CD4-positive, alpha-beta T cell treated with Interleukin-2 at 100 ng/mL for 4 hours (primary cell): ENCODE data around the gene HELZ2.
"Not testable (repeated sequence)": the region's sequence is repeated elsewhere in the genome, so short reads cannot be mapped to it uniquely, and the experiment has no call there.

Source experiments
- DNase-seq: peaks from one replicate; pipeline ENCODE4 v3.0.0-alpha.2; 2020; ENCODE audit warnings: low spot score

HELZ2 gene

DNA sequence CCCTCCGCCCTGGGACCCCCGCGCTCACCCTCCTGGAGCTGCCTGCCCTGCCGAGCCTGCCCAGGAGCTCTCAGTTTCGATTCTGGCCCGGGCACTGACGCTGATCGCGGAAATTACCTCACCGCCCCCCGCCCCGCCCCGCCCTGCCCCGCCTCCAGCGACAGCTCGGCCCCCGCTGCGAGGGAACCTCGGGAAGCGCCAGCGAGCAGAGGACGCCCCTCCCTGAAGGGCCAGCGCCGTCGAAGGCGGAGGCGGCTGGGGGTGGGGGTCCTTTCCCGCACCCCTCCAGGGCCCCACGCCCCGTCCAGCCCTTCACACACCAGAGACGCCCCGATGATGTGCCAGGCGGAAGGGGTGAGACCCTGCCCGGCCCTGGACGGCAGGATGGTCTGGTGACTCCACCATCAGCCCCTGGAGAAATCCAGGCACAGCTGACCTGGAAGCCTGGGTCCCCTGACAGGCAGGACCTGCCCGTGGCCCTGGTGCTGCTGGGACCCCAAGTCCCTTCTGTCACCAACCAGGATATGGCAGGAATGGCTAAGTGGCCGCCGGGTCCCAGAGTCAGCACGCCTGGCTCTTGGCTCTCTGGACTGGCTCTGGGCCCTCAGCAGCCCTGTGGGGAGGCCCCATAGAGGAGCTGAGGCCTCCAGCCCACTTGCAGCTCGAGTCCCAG, at the start of gene HELZ2:
Gene HELZ2, minus strand, starts transcription at position 84 of the 673 bp plus-strand sequence. CDS start 1,854 bp downstream, outside the sequence.
- DNase-seq = peak; percentile 76

DNA sequence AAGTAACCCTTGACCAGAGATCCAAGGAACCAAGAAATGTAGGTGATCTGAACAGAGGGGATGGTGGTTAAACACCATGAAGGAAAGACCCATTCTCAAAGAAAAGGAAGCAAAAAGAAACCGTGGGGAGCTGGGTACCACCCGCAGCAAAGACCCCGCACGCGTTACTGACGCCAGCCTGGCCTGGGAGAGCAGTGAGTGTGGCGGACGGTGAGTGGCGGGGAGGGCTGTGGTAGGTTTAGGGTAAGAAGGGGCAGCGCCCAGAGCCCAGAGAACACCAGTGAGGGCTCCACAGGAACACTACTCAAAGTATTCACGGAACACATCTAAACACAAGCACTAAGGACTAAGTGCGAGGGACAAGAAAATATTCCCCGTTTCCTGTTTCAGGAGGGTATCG, 48.7 kb upstream of the HELZ2 start:
- DNase-seq = no peak

- DNase-seq = no peak
Measured at GRCh38 chr20:63622096-63622495, 48.1 kb upstream of the HELZ2 start.

- no peak for DNase-seq
Measured at GRCh38 chr20:63620991-63621390, 47.0 kb upstream of the HELZ2 start.

DNA sequence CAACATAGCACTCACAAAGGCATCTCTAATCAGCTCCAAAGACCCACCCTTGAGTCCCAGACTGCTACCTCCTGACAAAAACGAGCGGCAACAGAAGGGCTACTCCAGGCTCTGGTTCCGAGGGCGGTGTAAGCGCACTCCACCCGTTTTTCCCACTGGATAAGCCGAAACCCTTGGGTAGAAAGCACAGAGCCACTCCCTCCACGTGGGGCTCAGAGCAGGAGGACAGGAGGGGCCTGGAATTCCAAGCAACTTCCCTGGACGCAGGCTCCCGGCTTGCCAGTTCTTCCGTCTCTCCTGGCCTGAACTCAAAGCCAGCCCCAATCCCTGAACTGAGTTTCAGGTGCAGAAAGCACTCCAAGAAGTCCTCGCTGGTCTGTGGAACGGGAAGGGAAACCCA, 45.5 kb upstream of the HELZ2 start:
- DNase-seq = no peak

- DNase-seq = no peak
Measured at GRCh38 chr20:63619086-63619485, 45.0 kb upstream of the HELZ2 start.

DNA sequence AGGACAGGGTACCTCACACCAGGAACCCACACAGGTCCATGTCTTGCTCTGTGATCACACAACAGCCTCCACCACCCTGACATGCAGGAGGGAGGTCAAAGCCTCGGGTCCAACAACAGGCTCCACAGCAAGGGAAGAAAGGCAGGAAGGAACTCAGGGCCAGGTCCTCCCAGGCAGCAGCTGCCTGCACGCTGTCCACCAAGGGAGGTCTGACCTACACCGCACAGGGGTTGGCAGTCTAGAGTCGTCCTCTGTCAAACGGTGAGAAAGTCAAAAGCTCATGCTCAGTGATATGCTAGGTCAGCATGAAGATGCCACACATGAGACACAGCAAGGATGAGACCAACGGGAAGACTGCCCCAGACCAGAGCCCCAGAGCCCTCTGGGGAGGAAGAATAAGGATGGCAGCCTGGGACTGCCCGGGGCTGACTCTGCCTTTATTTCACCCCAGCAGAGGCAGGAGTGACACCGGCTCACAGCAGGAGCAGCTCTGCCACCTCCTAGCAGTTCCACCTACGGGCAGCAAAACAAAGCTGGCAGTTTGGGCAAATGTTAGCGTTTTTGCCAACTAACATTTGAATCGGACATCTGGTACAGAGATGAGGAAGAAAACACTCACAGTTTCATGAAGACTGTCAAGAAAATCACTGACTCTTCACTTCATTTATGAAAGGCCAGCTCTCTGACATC, 44.4 kb upstream of the HELZ2 start:
- DNase-seq = no peak

DNA sequence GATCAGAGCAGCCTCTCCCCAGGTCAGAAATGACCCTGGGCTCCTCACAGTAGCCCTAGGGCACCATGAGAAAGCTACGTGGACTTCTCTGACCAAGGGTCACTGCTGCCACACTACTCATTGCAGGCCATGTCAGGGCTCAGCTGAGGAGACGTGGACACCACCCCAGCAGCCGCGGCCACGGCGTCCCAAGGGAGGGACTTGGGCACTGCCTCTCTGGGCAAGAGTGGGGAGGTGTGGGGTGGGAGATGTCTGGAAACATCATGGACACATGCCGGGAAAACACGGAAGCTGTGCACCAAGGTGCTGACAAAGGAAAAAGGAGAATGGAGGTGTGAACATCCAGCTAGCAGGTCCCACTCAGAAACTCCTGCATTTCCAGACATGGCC, 43.8 kb upstream of the HELZ2 start:
- DNase-seq = no peak

- no peak for DNase-seq
Measured at GRCh38 chr20:63617092-63617875, 43.2 kb upstream of the HELZ2 start.

GRCh38 chr20:63613863-63614594, 40.0 kb upstream of the HELZ2 start:
- DNase-seq = not testable (repeated sequence)

- no peak for DNase-seq
Measured at GRCh38 chr20:63612276-63612931, 38.4 kb upstream of the HELZ2 start.

DNA sequence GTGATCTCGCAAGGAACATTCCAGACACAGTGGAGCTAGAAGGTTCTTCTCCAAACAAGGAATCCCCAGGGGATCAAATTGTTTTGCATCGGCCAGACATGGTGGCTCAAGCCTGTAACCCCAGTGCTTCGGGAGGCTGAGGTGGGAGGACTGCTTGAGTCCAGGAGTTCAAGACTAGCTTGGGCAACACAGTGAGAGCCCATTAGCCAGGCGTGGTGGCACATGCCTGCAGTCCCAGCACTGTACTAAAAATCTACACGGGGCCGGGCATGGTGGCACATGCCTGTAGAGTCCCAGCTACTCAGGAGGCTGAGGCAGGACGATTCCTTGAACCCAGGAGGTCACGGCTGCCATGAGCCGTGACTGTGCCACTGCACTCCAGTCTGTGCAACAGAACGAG, 37.6 kb upstream of the HELZ2 start:
- DNase-seq = no peak

- no peak for DNase-seq
Measured at GRCh38 chr20:63610581-63611435, 36.8 kb upstream of the HELZ2 start.

- DNase-seq = no peak
Measured at GRCh38 chr20:63606686-63607085, 32.6 kb upstream of the HELZ2 start.

DNA sequence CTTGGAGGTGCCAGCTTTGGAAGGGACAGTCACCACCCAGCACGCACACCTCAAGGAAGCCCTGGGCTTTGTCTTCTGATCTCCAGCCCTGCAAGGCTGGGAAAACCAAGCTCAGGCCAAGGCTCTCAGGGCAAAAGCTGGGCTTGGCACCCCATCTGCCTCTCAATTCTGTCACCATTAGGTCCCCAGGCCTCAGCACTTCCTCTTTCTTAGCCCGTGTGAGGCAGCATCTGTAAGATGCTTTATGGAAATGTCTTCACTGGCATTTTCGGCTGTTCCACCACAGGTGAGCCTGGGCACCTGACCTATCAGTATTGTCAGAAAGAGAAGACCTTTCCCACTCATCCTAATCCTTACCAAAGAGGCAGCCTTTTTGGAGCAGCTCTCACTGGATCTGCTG, 28.3 kb upstream of the HELZ2 start:
- DNase-seq = no peak

DNA sequence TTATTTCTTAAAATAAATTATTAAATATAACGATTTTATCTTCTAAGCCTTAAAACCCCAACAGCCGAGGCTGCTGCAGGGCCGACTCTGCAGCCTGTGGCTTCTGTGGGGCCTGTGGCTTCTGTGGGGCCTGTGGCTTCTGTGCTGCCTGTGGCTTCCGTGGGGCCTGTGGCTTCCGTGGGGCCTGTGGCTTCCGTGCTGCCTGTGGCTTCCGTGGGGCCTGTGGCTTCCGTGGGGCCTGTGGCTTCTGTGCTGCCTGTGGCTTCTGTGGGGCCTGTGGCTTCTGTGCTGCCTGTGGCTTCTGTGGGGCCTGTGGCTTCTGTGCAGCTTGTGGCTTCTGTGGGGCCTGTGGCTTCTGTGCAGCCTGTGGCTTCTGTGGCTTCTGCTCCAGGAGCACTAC, 27.6 kb upstream of the HELZ2 start:
- peak; percentile 38 for DNase-seq

DNA sequence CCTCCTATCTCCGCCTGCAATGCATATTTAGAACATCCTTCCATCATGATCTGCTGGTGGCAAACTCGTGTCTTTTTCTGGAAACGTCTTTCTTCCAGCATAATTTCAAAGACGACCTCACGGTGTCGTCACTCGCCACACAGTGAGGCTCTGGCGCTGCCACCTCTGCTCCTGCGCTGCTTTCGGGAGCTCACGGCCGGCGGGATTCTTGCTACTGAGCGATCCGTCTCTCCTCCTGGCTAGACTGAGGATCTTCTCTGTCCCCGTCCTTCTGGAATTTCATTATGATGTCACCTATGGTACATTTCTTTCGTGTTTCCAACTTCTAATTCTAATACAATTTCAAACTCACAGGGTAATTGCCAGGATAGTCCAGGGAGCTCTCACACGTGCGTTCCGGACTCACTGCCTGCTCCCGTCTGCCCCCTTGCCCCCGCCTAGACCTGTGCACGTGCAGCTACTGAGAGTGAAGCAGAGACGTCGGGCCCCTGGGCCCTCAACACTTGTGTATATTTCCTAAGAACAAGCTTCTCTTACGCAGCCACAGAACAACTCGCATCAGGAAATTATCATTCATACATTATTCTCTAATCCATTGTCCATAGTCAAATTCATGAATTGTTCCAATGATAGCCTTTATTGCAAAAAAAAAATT, 25.5 kb upstream of the HELZ2 start:
- no peak for DNase-seq

GRCh38 chr20:63598479-63599395, 24.7 kb upstream of the HELZ2 start:
- no peak for DNase-seq
